HL-60 (cell line): ENCODE results near the gene EAF1.

Experiments used
- DNase-seq, 2 experiments: peaks; one replicate each; pipeline ENCODE4 v3.0.0-alpha.2; 2010 to 2020; ENCODE audit warnings: low read depth in 1 of 2, low spot score in 1 of 2
- H3K27ac ChIP-seq: fragments of 250-450 bp; sonication (Bioruptor Pico); replicated peaks from 2 replicates; pipeline ENCODE4 v1.5.1; 2020; ENCODE audit warnings: mild to moderate bottlenecking, moderate library complexity
- H3K27me3 ChIP-seq: fragments of 250-450 bp; sonication (Bioruptor Pico); 2 replicates; pipeline ENCODE4 v1.5.1; 2021; ENCODE audit warnings: mild to moderate bottlenecking, moderate library complexity; ENCODE audit not compliant: insufficient read depth, poor library complexity, severe bottlenecking
- H3K4me3 ChIP-seq: replicated peaks from 2 replicates; pipeline ENCODE4 v1.5.1; 2011; ENCODE audit warnings: mild to moderate bottlenecking, control low read depth, low read length; ENCODE audit not compliant: insufficient read depth
- CTCF ChIP-seq: IDR thresholded peaks from one replicate; pipeline ENCODE4 v1.5.1; 2011; ENCODE audit warnings: low read length, control low read depth, inconsistent platforms; ENCODE audit not compliant: insufficient read depth
- GABPA ChIP-seq: IDR thresholded peaks from 2 replicates; pipeline ENCODE4 v1.6.1; 2012; ENCODE audit warnings: low read depth
- POLR2AphosphoS5 ChIP-seq: IDR thresholded peaks from 2 replicates; pipeline ENCODE4 v1.6.1; 2012; ENCODE audit warnings: low read depth
- SPI1 ChIP-seq: IDR thresholded peaks from 2 replicates; pipeline ENCODE4 v1.6.1; 2012; ENCODE audit warnings: low read depth, mild to moderate bottlenecking, borderline replicate concordance
- TF ChIP-seq, protein P1 (sequence below): IDR thresholded peaks from 2 replicates; pipeline ENCODE4 v1.6.1; 2012; ENCODE audit warnings: low read depth; ENCODE audit not compliant: insufficient replicate concordance

EAF1 gene

DNA sequence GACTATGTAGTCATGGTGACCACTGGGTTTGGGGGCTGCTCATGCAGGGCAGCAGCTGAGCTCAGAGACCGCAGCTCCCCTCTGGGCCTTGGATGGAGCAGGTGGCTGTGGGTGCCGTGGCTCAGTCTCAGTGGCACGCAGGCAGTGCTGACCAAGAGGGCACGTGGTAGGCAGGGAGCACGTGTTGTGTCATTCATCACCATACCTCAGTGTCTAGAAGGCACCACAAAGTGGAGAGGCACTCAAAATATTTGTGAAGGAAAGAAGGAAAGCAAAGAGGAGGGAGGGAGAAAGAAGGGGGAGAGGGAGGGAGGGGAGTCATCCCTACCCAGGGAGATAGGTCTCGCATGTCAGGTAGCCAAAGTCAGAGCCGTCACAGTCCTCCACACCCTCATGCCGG is 26.1 kb downstream of the EAF1 start:
- Histone ChIP-seq H3K27me3 (no peaks in the 10 kb centered on the region), H3K27ac (no peak overlapping the region), H3K4me3 (no peak overlapping the region)
- DNase-seq = no peak
- TF ChIP-seq CTCF (no peak), SPI1 (no peak), GABPA (no peak), POLR2AphosphoS5 (no peak)
- TF ChIP-seq, protein P1, sequence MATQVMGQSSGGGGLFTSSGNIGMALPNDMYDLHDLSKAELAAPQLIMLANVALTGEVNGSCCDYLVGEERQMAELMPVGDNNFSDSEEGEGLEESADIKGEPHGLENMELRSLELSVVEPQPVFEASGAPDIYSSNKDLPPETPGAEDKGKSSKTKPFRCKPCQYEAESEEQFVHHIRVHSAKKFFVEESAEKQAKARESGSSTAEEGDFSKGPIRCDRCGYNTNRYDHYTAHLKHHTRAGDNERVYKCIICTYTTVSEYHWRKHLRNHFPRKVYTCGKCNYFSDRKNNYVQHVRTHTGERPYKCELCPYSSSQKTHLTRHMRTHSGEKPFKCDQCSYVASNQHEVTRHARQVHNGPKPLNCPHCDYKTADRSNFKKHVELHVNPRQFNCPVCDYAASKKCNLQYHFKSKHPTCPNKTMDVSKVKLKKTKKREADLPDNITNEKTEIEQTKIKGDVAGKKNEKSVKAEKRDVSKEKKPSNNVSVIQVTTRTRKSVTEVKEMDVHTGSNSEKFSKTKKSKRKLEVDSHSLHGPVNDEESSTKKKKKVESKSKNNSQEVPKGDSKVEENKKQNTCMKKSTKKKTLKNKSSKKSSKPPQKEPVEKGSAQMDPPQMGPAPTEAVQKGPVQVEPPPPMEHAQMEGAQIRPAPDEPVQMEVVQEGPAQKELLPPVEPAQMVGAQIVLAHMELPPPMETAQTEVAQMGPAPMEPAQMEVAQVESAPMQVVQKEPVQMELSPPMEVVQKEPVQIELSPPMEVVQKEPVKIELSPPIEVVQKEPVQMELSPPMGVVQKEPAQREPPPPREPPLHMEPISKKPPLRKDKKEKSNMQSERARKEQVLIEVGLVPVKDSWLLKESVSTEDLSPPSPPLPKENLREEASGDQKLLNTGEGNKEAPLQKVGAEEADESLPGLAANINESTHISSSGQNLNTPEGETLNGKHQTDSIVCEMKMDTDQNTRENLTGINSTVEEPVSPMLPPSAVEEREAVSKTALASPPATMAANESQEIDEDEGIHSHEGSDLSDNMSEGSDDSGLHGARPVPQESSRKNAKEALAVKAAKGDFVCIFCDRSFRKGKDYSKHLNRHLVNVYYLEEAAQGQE = no peak

DNA sequence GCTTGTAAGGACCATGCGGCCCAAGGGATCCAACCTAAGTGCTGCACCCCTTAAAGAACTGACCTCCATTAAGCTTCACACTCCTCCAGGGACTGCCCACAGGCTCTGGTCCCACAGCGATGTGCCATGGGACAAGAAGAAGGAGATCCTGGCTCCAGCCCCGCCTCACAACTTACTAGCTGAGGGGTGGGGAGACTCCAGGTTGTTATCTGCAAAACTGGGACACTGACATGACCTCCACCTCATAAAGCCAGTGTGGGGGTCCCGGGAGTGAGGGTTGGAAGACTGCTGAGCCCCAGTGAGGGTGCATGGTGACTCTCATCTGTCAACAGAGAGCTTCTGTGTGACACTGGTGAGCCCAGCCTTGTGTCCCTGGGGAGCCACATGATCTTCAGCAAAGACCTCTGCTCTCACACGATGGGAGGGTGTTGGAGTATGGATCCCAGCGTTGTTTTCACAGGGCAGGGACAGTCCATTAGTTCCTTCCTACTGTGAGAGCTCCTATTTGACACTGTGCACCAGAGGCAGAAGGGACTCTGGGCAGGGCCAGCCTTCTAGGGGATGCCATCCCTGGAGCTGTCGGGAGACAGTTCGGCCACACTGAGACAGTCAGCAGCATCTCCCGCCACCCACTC is 26.7 kb downstream of the EAF1 start:
- TF ChIP-seq GABPA (no peak), POLR2AphosphoS5 (no peak), CTCF (no peak), SPI1 (no peak)
- TF ChIP-seq, protein P1 = no peak
- no peak overlapping the region for H3K27ac ChIP-seq
- no peaks in the 10 kb centered on the region for H3K27me3 ChIP-seq
- no peak overlapping the region for H3K4me3 ChIP-seq
- DNase-seq = no peak

- TF ChIP-seq, protein P1 = no peak
- TF ChIP-seq CTCF (no peak), GABPA (no peak), SPI1 (no peak), POLR2AphosphoS5 (no peak)
- DNase-seq = no peak
- no peaks in the 10 kb centered on the region for H3K27me3 ChIP-seq
Observed at GRCh38 chr3:15454965-15455364, 27.6 kb downstream of the EAF1 start.

More at GRCh38 chr3:15454965-15455364, 27.6 kb downstream of the EAF1 start:
- Histone ChIP-seq H3K27ac (no peak overlapping the region), H3K4me3 (no peak overlapping the region)
